Kidney glomerular epithelial cell (primary cell): ENCODE data around the gene CHSY1.
A peak's percentile ranks its signal among the peaks of the same experiment; 100 is the strongest.

Experiments
- DNase-seq: peaks from one replicate; lab custom pipeline; 2025; lab: John Stamatoyannopoulos, UW

Gene CHSY1

DNA sequence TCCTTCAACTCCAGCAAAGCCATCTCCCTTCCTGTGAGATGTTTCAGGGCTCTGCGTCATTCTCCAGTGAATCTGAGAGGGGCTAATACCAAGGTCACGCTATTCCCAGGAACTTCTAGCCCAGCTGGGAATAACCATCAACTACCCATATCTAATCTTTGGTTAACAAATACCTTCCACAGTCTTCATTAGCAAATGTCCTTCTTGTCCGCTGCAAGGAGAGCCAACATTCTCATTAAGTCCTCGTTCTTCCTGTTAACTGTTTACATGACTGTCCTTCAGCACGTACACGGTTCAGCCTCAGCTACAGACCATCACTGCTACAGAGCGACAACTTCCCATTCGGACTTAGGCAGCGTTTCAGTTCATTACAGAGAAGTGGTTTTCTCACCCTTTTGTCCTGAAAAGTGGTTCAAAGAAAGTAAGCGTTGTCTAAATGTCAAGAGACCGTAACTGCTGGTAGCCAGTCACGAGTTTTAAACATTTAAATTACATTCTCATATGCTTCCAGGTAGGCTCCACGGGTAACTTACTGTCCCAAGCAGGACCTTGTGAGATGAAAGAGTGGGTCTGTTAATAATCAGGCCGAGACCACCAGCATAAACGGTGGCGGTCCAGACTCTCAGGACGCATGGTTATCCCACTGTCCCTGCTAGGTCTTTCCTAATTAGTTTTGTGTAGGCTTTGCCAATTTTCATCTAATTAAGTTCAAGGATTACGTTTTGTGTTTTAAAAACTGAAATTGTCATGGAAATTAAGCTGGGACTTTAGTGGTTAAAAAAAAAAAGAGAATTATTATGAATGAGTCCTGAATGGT is 63.8 kb downstream of the CHSY1 start:
- DNase-seq: no peak

DNA sequence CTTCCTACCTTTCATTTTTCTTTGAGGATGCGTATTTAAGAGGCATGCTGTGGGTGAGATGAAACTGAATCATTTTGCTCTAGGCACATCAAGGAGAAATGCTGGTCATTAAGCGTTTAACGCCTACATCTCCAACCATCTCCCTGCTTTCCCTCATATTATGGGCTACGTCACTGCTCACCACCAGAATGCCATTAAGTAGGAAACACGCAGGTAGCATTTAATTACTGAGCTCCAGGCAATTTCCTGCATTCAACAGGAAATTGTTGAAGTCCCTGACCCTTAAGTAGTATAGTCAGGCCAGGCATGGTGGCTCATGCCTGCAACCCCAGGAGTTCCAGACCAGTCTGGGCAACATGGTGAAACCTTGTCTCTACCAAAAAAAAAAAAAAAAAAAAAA is 66.1 kb downstream of the CHSY1 start:
- no peak for DNase-seq

DNA sequence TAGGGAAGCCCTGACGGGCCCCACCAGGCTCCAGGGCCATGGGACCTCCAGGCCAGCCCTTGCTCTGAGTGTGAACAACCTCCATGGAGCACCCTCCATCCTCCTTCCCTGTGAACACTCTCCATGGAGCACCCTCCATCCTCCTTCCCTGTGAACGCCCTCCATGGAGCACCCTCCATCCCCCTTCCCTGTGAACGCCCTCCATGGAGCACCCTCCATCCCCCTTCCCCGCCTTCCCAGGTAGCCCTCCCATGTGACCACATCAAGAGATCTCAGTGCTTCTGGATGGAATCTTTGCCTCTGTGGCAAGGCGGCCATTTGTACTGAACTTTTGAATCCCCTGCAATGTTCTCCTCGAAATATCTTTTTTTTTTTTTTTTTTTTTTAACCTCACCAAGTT is 66.5 kb downstream of the CHSY1 start:
- DNase-seq: no peak

DNA sequence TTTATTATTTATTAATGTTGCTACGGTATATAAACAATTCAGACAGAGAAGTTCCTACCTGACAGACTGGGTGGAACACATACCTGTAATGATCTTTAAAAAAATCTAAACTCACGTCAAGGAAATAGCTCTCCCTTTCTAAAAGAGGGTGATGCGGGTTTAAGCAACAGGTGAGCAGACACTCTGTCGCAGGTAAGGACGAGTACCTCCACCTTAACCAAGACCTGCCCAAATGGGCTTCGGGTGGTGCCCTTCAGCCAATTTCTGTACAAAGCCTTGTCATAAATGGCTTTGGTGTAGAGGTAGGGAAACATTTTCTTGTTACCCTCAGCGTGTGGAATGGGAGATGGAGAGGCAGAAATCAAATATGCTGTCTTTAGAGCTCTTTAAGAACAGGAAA is 67.0 kb downstream of the CHSY1 start:
- DNase-seq: no peak

DNA sequence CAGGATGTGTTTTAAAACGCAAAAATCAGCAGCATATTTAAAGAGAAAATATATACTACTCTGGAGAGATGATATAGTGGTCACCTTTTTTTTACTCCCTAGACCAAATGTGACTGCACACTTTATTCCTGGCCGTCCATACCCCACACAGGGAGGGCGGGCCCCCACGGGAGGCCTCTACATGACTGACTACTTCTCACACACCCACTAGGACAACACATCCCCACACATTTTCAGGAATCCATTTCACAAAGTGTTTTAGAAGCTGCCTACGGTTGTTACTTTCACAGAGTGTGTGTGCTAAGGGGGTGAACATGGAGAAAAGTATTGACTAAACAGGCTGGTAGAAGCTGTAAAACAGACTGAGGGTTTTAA is 67.9 kb downstream of the CHSY1 start:
- DNase-seq: no peak

DNA sequence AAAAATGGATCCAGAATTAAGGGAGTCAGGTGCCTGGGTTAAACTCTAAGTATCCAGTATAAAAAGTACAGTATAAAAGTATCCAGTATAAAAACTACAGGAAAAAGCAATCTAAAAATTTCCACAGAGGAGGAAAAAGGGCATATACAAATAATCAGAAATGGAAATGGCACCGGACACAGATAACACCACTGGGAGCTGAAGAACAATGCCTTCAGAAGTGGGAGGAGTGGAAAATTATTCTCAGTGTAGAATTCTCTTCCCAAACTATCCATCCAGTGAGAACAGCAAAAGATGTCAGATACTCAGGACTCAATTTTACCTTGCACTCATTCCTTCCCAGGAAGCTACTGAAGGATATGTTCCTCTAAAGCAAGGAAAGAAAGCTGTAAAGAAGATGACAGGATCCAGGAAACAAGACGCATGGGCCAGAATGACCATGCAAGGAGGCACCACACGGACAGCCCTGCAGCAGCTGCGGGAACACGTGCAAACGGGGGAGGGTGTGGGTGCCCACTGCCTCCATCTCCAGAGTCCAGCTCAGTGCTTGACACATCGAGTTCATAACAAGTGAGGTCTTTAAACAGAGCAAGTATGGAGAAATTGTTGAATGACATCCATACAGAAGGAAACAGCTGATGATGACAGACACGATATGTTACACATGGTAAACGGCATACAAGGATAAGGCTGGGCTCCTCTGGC is 68.5 kb downstream of the CHSY1 start:
- DNase-seq: no peak

DNA sequence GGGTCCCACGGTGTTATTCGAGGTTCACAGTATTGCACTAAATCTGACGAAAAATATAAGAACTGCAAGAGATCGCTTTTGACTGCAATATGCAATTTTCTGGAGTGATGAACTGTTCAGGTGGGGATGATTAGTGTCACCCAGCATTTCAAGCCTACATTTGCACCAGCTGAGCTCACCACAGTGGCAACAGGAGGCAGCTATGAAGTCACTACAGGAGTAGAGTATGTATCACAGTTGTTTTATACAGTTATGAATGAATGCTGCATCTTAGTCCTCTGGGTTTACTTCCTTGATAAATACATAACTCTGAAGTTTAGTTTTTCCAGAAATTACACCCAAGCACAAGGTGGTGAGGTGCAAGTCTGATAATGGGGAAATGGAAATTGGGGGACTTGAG is 69.6 kb downstream of the CHSY1 start:
- DNase-seq: no peak

DNA sequence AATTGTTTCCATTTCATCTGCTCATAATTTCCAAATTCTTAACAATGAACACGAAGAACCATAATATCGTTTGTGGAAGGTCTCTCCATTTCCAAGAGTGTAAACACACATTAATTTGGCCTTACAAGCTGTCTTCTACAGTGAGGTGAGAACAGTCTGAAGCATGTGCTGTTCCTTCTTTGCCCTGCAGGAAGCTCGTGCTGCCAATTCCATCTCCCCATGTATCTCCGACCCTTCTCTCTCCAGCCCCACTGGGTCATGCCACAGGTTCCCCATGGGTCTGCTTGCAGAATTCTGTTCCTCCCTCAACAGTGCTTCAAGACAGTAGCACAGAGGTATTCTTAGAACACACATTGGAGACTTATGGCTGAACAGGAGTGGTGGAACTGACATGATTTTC is 70.5 kb downstream of the CHSY1 start:
- DNase-seq: no peak

DNA sequence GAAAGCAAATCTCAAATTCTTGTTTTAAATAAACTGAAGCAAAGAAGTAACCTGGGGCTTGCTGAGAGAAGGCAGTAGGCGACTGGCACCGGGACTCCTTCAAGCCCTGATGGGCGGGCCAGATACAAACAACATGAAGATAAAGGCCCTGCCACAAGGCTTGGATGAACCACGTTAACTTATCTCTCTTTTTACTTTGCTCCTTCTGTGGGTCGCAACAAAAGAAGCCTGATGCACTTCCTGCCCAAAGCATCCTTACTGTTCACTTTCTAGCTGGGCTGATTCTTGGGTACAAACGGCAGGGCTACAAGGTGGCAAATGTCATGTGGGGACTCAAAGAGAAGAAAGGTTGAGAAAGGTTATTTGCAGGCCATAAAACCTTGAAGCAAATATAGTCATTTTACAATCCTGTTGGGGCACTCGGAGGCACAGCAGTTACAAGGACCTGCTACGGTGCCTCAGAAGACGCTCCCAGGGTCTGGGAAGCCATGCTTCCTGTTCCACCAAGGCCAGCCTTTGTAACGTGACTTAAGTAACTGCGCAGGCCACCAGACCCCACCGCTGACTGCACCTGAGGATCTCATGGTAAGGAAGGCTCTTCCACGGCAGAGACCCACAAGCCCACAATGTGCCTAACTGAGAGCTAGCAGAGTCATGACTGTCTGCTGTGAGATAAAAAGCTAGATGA is 71.1 kb downstream of the CHSY1 start:
- no peak for DNase-seq

DNA sequence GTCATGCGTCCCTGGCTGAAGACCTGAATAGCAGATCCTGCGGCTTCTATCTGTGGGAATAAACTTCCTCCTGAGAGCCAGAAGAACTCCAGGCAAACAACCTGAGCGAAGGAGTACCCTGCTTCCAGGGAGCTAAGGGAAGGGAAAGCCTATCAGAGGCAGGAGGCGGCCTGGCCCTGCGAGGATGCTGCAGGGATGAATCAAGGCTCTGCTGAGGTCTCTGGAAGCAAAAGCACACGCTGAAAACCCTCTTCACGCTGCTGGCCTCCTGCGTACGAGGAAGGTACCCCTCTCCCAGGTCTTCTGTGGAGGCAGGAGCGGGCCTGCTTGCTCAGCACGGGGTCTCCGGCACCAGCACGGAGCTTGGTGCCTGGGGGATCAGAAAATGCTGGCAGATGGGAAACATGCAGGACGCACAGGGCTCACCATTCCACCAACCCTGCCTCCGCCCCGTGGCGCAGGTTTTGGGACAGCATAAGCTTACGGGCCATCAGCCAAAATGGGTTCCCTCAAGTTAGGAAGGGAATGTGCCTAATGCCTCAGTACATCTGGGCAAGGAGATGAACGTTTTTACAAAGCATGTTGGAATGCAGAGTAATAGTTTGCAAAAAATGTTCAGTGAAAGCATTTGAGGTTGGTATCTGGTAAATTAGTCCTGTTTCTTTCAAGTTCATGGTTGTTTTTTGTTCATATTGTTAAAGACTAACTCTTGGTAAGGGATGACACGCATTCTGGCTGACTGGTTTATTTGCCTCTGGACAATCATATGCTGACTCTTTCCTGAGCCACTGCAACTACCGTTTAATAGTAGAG is 72.3 kb downstream of the CHSY1 start:
- no peak for DNase-seq

DNA sequence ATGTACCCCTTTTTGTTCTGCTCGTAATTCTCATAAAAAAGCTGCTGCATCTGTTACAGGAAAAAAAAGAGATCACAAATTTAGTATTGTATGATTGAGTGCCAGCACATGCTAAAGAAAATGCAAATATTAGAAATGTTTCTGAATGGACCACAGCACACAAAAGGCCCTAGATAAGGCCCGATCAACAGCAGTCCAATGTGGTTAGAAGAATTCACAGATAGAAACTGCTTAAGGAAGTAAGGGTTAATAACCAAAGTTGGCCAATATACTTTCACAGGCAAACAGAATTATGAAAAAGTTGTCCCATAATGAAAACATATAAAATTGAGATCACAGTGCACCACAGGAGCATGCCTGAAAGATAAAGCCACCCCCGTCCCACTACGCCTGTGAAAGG is 72.9 kb downstream of the CHSY1 start:
- DNase-seq: no peak

DNA sequence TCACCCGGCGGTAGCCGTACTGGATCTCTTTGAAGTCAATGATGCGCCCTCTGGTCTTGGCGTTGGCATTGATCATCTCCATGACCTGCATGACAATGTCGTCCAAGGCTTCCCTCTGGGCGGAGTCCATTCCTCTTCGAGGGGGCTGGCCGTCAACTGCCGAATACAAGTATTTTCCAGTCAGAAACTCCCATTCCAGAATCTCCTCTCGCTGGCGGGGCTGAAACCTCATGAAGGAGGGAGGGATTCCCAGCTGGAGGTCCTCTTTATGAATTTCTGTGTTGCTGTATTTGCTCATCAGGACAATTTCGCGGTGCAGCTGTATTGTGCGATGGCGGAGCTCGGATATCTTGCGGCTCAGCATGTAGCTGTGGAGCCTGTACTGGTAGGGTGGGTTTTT is 73.4 kb downstream of the CHSY1 start:
- no peak for DNase-seq

DNA sequence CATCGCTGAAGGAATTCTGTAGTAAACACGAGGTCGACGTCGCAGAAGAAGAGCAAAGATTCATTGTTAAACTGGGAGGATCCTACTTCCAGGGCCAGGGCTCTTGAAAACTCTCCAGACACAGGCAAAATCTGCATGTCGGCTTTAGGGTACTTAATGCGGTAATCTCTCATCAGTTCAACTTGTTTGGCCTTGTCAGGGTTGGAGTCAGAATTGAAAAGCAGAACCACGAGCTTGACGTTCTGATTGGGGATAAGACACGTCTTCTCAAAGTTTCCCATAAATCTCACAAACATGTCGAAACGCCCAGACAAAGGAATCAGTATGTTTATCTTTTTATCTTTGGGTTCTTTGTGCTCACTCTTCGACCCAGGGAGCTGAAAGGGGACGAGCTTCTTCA is 74.0 kb downstream of the CHSY1 start:
- no peak for DNase-seq

DNA sequence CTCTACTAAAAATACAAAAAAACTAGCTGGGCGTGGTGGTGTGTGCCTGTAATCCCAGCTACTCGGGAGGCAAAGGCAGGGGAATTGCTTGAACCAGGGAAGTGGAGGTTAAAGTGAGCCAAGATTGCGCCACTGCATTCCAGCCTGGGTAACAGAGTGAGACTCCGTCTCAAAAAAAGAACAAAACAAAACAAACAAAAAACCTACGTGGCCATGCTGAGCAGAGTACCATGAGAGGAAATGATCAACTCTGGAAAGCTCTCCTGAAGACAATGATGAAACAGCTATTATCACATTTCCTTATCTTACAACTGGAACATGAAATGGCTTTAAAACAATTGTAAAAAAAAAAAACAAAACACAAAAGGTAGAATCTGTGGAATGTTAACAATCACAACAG is 75.2 kb downstream of the CHSY1 start:
- peak; percentile 17 for DNase-seq

DNA sequence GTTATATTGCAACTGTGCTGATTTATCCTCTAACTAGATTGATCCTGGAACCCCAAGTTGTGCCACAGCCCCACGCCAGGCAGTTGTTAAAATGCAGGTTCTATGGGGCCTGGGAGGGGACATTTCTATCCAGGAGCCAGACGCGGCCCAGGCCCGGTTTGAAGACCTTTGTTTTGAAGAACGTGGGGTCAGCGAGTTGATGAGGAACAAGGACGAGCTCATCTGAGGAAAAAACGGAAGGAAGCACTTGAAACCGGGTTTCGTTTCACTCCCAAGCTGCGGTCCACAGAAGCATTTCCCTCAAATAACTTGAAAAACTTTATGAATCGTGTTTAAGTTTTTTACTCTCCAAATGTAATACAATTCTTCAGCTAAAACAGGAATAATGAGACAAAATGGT is 76.4 kb downstream of the CHSY1 start:
- DNase-seq: no peak

DNA sequence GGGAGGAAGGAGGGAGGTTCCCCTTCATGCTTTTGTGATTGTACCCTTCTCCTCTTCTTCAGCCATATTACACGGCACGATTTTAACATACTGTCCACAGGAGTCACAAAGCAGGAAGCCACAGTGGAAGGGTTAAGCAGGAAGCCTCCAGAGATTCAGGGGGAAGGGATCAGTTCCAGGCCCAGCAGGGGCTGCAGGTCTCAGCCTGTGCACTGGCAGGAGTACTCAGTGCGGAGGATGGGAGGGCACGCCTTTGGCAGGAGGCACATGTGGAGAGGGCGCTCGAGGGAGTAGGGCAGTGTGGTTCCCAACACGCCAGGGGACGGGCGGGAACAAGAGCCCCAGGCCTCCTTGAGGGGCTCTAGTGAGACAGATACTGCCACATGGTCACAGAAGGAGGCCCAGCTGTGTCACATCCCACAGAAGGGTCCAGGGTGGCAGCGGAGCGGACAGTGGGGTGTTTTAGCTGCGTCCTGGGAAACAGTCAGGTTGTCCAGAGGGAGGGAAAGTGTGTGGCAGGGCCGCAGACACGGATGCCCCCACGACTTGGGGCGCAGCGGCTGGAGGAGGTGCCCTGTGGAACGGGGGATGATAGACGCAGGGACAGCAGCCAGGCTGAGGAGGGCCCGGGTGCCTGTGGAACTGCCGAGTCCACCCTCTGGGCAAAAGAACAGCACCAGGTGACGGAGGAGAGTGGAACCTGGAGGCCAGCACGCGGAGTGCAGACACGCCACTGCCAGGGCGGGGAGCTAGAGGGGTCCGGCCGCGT is 77.5 kb downstream of the CHSY1 start:
- DNase-seq: no peak

DNA sequence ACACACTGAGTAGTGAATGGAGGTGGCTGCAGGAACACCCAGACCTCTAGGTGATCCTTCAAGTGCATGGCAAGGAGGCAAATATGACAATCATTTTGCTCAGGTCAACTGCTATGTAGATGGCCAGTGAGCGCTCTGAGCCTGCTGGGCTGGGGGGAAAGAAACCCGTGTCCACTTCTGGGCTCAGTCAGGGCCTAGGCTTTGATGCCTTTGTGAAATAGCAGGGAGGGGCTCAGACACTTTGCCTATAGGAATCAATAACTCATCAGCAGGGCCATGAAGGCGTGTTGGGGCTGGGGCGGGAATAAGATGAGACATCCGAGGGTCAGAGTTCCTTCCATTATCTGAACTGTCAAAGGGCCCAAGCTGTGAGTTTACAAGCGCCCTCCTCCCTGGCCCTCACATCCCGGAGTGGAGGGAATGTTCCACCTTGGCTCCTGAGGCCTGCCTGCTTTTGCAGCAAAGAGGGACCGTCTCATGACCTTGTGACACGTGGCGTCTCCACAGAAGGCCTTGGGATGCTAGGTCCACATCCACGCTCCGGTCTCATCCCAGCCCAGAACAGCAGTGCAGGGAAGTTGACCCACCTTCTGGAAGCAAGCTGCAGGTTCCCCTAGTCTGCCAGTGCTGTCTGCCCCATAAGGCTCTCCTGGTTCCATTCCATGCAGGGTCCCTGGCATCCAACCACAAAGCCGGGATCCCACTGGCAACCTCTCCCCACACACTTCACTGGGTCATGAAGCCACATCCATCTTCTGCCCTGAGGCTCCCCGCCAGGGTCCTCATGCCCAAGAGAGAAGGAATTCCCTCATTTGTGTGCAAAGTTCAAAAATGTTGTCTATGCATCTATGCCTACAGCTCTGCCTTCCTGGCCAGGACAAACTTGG is 78.4 kb downstream of the CHSY1 start:
- no peak for DNase-seq

DNA sequence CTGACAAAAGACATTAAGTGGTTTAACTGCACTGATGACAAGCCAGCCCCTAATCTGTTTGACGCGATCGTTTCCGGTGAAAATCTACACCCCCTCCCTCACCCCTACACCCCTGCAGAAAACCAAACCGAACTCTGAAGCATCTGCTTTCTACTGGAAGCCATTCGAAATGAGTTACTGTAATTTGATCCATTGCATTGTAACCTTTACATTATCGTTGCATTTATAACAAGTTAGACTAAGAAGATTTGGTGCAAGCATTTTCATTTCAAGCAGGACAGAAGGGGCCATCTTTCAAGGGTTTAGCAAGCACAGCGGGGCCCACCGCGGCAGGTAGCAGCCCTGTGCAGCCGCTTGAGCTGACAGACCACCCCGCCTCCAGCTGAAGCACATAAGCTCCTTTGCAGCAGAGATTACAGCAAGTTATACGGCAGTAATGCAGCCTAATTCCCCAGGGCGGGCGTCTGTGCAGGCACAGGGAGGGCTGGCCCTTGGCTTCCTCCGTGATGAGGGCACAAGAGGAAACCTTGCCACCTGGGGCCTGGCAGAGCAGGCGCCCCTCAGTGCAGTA is 79.3 kb downstream of the CHSY1 start:
- DNase-seq: no peak

DNA sequence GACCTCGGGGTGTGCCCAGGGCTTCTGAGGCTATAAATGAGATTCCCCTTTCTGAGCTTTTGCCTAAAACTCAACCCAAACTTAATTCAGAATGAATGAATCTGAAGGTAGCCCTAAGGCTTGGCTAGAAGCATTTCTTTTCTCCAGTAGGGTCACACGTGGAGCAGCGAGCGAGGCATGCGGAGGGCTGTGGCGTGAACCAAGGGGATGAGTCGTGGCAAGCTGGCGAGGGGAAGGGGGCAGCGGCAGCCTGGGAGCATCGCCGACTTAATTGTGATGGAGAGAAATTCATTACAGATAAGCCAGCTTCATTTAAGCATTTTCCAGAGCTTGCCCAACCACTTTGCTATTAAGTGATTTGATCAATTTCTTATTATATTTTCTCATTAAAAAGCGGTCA is 79.9 kb downstream of the CHSY1 start:
- DNase-seq: no peak
